HG03060 (cell line): ENCODE data around the gene LGALS1.
"Not testable (repeated sequence)": the region's sequence is repeated elsewhere in the genome, so short reads cannot be mapped to it uniquely, and the experiment has no call there.

Experiments
- ATAC-seq: cut with Tn5 transposase; IDR thresholded peaks from one replicate; pipeline ENCODE4 v1.9.1; 2021; ENCODE audit warnings: low read depth, moderate number of reproducible peaks; ENCODE audit not compliant: unreplicated experiment

LGALS1 gene

GRCh38 chr22:37684803-37685615, 9.6 kb downstream of the LGALS1 start:
- no peak for ATAC-seq

- peak; percentile 61 for ATAC-seq
Observed at GRCh38 chr22:37686002-37686982, 10.9 kb downstream of the LGALS1 start, which contains the start of gene NOL12. Gene NOL12, plus strand, starts transcription at chr22:37686343. Its CDS starts 50 bp downstream, at chr22:37686393.

DNA sequence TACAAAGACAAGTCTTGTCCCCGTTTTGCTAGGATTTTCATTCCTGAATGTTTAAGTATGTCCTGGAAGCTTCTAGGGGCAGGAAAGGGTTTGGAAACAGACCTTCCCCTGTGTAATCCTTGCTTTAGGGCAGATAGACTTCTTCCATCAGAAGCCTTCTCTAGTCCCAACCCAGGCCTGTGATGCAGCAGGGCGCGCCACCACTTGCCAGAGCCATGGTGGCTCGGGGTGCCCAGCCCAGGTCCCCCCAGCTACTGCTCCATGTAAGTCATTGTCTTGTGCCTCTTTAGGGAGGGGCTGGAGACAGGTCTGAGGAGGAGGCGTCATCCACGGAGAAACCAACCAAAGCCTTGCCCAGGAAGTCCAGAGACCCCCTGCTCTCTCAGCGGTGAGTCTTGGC, 15.0 kb downstream of the LGALS1 start:
- no peak for ATAC-seq

DNA sequence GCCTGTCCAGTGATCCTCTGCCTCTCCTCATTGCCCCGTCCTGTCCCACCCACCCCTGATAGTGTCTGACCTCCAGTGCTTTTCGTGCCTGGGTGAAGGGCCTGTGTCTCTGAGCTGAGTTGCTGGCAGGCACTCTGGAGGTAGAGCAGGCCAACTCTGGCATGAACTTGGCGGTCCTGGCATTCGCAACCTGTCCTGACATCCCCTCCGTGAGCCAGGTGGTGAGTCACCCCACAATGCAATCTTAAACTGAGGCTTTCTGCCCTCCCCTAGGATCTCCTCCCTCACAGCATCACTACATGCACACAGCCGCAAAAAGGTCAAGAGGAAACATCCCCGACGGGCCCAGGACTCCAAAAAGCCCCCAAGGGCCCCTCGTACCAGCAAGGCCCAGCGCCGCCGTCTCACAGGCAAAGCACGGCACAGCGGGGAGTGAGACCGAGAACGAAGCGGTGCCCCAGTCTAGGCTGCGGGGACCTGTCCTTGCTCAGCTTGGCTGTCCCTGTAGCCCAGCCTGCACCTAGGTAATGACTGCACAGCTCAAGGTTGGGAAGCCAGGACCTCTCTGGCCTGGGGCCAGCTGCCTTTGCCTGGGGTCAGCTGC, 15.6 kb downstream of the LGALS1 start:
- no peak for ATAC-seq

DNA sequence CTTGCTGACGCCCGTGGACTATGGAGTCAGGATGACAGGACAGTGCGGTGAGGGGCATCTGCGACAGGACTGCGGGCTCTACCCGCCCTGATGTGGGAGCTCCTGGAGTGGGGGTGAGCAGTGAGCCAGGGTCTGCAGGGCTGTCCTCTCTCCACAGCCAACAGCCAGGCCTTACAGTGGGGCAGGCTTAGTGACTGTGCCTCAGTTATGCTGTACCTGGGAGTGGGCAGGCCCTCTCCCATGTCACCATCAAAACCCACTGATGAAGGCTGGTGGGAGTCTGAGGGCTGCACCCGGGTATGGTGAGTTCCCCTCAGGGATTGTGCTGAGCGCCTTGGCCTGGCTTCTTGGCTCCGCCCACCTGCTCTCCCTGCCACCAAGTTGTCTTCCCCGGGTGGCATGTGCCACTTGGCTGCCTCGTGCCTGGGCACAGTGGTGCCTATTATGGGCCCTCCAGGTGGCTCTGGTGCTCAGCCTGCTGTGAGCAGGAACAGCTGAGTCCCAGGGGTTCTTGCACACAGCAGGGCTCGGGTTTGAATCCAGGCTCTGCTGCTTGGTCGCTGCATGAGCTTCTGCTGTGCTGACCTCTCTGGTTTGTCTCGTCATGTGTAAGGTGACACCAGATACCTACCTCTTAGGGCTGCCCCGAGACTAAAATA, 17.3 kb downstream of the LGALS1 start:
- ATAC-seq, result no peak

DNA sequence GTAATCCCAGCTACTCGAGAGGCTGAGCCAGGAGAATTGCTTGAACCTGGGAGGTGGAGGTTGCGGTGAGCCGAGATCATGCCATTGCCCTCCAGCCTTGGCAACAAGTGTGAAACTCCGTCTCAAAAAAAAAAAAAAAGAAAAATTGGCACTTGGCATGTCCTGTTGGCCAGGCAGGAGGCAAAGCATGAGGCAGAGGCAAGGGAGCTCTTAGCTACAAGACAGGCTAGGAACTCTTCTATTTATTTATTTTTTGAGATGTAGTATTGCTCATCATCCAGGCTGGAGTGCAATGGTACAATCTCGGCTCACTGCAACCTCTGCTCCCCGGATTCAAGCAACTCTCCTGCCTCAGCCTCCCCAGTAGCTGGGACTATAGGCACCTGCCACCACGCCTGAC, 18.7 kb downstream of the LGALS1 start:
- not testable (repeated sequence) for ATAC-seq

- ATAC-seq, result not testable (repeated sequence)
Observed at GRCh38 chr22:37696260-37696656, 20.8 kb downstream of the LGALS1 start.

DNA sequence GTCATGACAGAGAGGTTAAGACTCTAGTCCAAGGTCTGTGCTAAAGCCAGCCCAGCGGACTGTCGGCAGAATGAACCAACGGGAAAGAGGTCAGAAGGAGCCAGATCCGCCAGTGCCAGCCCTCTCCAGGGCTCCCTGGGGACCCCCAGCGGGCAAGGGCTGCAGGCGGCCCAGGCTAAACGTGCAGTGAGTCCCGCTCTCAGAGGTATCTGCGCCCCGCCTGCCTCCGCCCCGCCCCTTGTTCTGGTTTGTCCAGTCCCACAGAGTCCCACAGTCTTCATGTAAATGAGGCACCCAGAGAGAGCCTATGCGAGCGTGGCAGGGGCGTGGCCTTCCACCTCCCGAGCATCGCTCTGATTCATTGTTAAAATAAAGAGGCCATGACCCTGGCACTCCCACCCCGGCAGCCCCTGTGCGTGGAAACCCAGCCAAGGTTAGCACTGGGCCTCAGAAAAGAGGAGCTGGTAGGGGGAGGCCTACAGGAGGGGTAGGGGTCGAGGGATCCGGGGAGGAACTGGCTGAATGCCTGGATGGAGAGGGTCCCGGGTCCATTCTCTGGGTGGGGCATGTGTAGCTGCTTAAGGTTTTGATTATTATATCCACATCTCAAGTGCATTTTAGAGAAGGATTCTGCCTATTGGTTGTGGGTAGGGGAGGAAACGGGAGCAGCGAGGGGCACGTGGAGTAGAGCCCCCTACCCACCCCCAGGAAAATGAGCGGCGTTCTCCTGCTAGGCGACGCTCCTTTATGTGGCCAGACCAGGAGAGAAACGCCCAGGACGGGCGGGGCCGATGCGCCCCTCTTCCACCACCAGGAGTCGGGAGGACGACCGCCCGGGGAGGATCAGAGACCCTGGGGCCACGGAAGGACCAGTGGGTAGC, 21.5 kb downstream of the LGALS1 start, which contains the start of gene TRIOBP:
TRIOBP (plus strand) TSS at position 392 of the 881 bp plus-strand sequence. CDS start 4,318 bp downstream, outside the sequence.
- ATAC-seq, result peak; percentile 49

- no peak for ATAC-seq
Observed at GRCh38 chr22:37697538-37697835, 22.1 kb downstream of the LGALS1 start.

DNA sequence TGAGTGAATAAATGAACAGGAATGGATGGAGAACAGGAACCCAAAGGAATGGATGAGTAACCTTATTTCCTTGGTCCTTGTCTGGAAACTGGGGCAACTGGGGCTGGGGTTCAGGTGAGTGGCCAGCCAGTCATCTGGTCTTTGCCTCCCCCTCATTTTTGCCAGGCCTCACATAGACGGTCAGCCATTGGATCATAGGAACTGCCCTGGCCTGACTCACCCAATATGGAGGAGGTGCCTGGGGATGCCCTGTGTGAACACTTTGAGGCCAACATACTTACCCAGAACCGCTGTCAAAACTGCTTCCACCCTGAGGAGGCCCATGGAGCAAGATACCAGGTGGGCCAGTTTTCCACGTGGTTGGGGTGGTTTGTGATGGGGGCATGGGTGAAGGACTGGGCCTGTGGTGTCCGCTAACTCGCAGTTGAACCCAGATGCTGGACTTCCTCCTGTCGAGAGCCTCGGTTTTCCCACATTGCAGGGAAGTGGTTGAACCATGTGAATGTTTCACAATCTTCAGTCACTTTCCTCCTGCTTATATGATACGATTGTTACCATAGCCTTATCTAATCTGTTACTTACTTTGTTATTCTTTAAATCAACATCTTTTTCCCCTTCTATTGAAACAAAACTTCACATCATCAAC, 25.8 kb downstream of the LGALS1 start:
- no peak for ATAC-seq

- no peak for ATAC-seq
Observed at GRCh38 chr22:37703906-37704305, 28.5 kb downstream of the LGALS1 start.

DNA sequence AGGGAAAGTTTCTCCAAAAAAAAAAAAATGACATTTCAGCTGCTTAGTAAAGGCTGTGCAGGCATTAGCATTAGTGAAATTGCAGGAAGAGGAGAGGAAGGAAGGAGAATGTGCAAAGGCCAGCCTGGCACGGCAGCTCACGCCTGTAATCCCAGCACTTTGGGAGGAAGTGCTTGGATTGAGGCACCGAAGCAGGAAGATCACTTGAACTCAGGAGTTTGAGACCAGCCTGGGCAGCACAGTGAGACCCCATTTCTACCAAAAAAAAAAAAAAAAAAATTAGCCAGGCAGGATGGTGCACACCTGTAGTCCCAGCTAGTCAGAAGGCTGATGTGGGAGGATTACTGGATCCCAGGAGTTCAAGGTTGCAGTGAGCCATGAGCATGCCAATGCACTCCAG, 29.2 kb downstream of the LGALS1 start:
- ATAC-seq, result no peak

- no peak for ATAC-seq
Observed at GRCh38 chr22:37705205-37705604, 29.8 kb downstream of the LGALS1 start.

- ATAC-seq, result no peak
Observed at GRCh38 chr22:37708580-37709444, 33.4 kb downstream of the LGALS1 start.

DNA sequence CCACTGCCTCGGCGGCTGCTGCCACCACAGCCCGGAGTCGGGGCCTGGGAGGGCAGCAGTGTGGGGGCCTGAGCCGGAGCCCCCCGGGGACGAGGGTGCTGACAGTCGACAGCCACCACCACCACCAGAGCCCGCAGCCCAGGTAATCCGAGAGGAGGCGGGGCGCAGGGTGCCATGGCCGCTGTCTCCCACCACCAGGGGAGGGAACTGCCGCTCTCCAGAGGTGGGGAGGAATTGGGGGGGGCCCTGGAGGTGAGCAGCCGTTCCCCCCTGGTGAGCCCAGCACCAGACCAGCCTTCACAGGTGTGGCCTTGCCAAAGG, 34.0 kb downstream of the LGALS1 start:
- no peak for ATAC-seq

GRCh38 chr22:37710675-37711074, 35.2 kb downstream of the LGALS1 start:
- no peak for ATAC-seq

GRCh38 chr22:37711490-37711889, 36.1 kb downstream of the LGALS1 start:
- no peak for ATAC-seq

GRCh38 chr22:37713761-37714160, 38.3 kb downstream of the LGALS1 start:
- ATAC-seq, result no peak
